ENCODE data around the gene GORASP1. TPM values are rescaled to one million over a fixed set of nuclear protein-coding genes. Genes with fewer than 3 reads are reported as not detected.

The GORASP1 gene
- 10 to 100 TPM; 12.9 to 16.6 TPM for total RNA-seq

- DNase-seq (ENCODE audit: low spot score): peak; percentile 81
- Mint-ChIP-seq H3K27me3 (peaks cover 17 to 24% of the 10 kb centered on the region in 2 donors), H3K27ac (peak within 1 kb of the TSS; percentile 15 to 20), H3K4me1 (ENCODE audit: low read depth in 2 of 2) (peaks cover 36 to 41% of the 10 kb centered on the region in 2 donors), H3K9me3 (no peaks in the 10 kb centered on the region), H3K4me3 (peak within 1 kb of the TSS; percentile 94), H3K36me3 (no peaks in the 10 kb centered on the region)
- peak; percentile 76 to 82 for ATAC-seq
These were observed at the start of gene GORASP1, which contains the start of gene TTC21A for GRCh38 chr3:39107388-39108199. TSS of gene GORASP1 (minus strand) at chr3:39107627. CDS start at chr3:39107541, 86 bp downstream. TSS of gene TTC21A (plus strand) at chr3:39107680. CDS start at chr3:39107838, 158 bp downstream.

- ATAC-seq (no peak), DNase-seq (ENCODE audit: low spot score) (no peak)
- Mint-ChIP-seq H3K36me3 (no peaks in the 10 kb centered on the region), H3K4me1 (ENCODE audit: low read depth in 2 of 2) (peaks cover 16 to 23% of the 10 kb centered on the region in 2 donors), H3K27me3 (peaks cover 3 to 6% of the 10 kb centered on the region in 2 donors), H3K9me3 (no peaks in the 10 kb centered on the region), H3K4me3 (no peak overlapping the region), H3K27ac (no peak overlapping the region)
These were observed 49.0 kb upstream of the GORASP1 start for GRCh38 chr3:39156421-39156820.

- peaks cover 3 to 6% of the 10 kb centered on the region in 2 donors for H3K27me3 Mint-ChIP-seq
- DNase-seq (ENCODE audit: low spot score) (no peak), ATAC-seq (no peak)
- peak overlapping the region; percentile 71 to 83 for H3K27ac Mint-ChIP-seq
- peak overlapping the region; percentile 71 for H3K4me3 Mint-ChIP-seq
- no peaks in the 10 kb centered on the region for H3K36me3 Mint-ChIP-seq
- no peaks in the 10 kb centered on the region for H3K9me3 Mint-ChIP-seq
- peaks cover 36 to 43% of the 10 kb centered on the region in 2 donors for H3K4me1 Mint-ChIP-seq (ENCODE audit: low read depth in 2 of 2)
These were observed 47.0 kb upstream of the GORASP1 start for GRCh38 chr3:39154280-39155021.

DNA sequence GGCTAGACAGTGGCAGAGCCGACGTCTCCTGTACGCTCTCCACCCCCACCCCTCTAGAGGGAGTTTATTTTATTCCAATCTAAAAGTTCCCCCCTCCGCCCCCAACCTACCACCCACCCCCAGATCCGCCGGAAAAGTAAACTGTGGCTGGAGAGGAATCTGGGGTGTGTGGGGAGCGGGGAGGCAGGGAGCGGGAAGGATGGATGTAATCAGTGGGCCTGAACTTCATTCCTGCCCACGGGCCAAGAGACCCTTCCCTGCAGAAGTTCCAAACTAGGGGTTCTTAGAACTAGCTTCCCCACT is 46.5 kb upstream of the GORASP1 start:
- peak overlapping the region; percentile 71 for H3K4me3 Mint-ChIP-seq
- H3K9me3 Mint-ChIP-seq: no peaks in the 10 kb centered on the region
- DNase-seq (ENCODE audit: low spot score) (no peak), ATAC-seq (no peak)
- H3K4me1 Mint-ChIP-seq (ENCODE audit: low read depth in 2 of 2): peaks cover 41 to 48% of the 10 kb centered on the region in 2 donors
- no peaks in the 10 kb centered on the region for H3K36me3 Mint-ChIP-seq
- H3K27ac Mint-ChIP-seq: peak overlapping the region; percentile 71 to 83
- peaks cover 3 to 6% of the 10 kb centered on the region in 2 donors for H3K27me3 Mint-ChIP-seq

DNA sequence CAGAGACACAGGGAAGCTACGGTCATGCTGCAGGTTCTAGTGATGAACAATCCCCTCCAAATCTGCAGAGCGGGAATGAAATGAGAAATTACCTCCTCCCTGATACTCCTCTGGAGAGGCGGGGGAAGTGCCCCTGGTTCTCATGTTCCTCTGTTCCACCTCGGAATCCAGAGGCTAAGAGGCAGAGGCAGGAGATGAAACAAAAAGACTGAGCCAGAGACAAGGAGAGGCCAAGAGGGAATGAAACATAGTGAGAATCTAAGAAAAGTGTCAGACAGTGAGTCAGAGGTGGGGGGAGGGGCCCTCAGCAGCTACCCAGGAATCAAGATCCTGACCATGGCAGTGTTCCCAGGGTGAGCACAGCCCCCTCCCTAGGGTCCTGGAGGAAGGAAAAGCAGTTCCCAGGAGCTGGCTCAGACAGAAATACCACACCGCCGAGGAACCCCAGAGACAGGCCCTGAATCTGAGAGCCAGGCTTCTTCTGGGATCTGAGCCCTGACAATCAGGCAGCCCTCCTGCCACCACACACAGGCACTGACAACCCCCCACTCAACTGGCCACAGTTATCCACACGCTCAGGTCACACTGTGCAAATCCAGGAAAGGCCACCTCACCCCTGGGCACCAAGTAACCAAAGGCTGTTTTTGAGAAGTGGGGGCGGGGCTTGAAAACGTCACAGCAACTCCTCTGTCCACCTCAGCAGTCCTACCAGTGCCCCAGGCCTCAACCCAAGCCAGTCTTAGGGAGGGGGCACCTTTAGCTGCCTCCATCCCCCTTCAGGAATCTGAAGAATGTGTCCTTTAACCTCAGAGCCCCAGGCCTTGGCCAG is 43.6 kb upstream of the GORASP1 start:
- Mint-ChIP-seq H3K9me3 (no peaks in the 10 kb centered on the region), H3K4me3 (peak overlapping the region; percentile 98), H3K27ac (peak overlapping the region; percentile 83 to 95), H3K4me1 (ENCODE audit: low read depth in 2 of 2) (peaks cover 69 to 73% of the 10 kb centered on the region in 2 donors), H3K27me3 (peaks cover 0 to 1% of the 10 kb centered on the region in 2 donors), H3K36me3 (peaks cover 7% of the 10 kb centered on the region)
- DNase-seq (ENCODE audit: low spot score) (no peak), ATAC-seq (no peak)

- peaks cover 71 to 76% of the 10 kb centered on the region in 2 donors for H3K4me1 Mint-ChIP-seq (ENCODE audit: low read depth in 2 of 2)
- H3K27ac Mint-ChIP-seq: peak overlapping the region; percentile 83 to 95
- ATAC-seq (no peak), DNase-seq (ENCODE audit: low spot score) (no peak)
- H3K4me3 Mint-ChIP-seq: peak overlapping the region; percentile 98
- no peaks in the 10 kb centered on the region for H3K9me3 Mint-ChIP-seq
- H3K36me3 Mint-ChIP-seq: peaks cover 11% of the 10 kb centered on the region
- no peaks in the 10 kb centered on the region for H3K27me3 Mint-ChIP-seq
These were observed 42.8 kb upstream of the GORASP1 start for GRCh38 chr3:39150148-39150802.

GRCh38 chr3:39149498-39150147 is 42.2 kb upstream of the GORASP1 start:
- no peak for ATAC-seq
- peaks cover 11% of the 10 kb centered on the region for H3K36me3 Mint-ChIP-seq
- peak overlapping the region; percentile 83 to 95 for H3K27ac Mint-ChIP-seq
- no peaks in the 10 kb centered on the region for H3K9me3 Mint-ChIP-seq
- peak overlapping the region; percentile 98 for H3K4me3 Mint-ChIP-seq
- peaks cover 72 to 75% of the 10 kb centered on the region in 2 donors for H3K4me1 Mint-ChIP-seq (ENCODE audit: low read depth in 2 of 2)
- H3K27me3 Mint-ChIP-seq: no peaks in the 10 kb centered on the region
- DNase-seq (ENCODE audit: low spot score): no peak

DNA sequence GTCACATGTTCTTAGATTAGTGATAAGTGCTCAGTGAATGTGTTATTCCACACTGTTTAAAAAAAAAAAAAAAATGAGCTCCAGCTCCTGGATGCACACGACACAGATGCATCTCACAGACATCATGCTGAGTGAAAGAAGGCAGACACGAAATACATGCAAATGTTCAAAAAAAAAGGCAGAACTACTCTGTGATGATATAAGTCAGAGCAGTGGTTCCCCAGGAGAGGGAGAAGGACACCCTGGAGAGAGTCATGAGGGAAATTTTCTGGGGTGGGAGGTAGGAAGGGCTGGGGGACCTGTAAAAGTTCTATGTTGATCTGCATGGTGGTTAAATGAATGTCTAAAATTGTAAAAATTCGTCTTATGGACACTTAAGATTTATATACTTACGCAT is 41.6 kb upstream of the GORASP1 start:
- H3K9me3 Mint-ChIP-seq: no peaks in the 10 kb centered on the region
- peaks cover 70 to 71% of the 10 kb centered on the region in 2 donors for H3K4me1 Mint-ChIP-seq (ENCODE audit: low read depth in 2 of 2)
- H3K4me3 Mint-ChIP-seq: peak overlapping the region; percentile 98
- H3K36me3 Mint-ChIP-seq: peaks cover 11% of the 10 kb centered on the region
- no peak for ATAC-seq
- DNase-seq (ENCODE audit: low spot score): no peak
- H3K27me3 Mint-ChIP-seq: no peaks in the 10 kb centered on the region
- peak overlapping the region; percentile 83 to 95 for H3K27ac Mint-ChIP-seq

DNA sequence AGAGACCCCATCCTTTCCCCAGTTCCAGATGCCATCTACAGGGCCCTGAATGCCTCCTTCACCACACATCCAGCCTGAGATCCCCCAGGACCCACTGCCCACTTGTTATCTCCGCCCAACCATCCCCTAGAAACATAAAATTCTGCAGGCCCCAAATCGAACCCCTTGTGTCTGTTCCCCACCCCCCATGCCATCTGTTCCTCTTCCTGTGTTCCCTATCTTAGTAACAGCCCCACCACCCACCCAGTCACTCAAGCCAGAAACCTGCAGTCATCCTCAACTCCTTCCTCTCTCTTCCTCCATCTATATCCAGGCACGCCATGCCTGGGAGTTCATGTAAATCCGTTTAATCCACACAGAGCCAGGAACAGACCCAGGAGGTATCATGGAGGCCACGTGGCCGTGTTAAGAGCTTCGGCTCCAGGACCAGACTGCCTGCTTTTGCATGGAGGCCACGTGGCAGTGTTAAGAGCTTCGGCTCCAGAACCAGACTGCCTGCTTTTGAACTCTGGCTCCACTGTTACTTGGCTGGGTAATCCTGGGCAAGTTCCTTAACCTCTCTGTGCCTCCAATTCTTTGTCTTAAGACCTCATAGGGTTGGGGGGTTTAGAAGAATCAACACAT is 41.1 kb upstream of the GORASP1 start:
- peak overlapping the region; percentile 83 to 95 for H3K27ac Mint-ChIP-seq
- peaks cover 70 to 71% of the 10 kb centered on the region in 2 donors for H3K4me1 Mint-ChIP-seq (ENCODE audit: low read depth in 2 of 2)
- no peak for ATAC-seq
- H3K4me3 Mint-ChIP-seq: peak overlapping the region; percentile 98
- H3K36me3 Mint-ChIP-seq: peaks cover 11% of the 10 kb centered on the region
- no peaks in the 10 kb centered on the region for H3K27me3 Mint-ChIP-seq
- no peaks in the 10 kb centered on the region for H3K9me3 Mint-ChIP-seq
- no peak for DNase-seq (ENCODE audit: low spot score)

- H3K27ac Mint-ChIP-seq: peak overlapping the region; percentile 83 to 95
- peak overlapping the region; percentile 98 for H3K4me3 Mint-ChIP-seq
- DNase-seq (ENCODE audit: low spot score) (peak; percentile 73), ATAC-seq (peak in 1 of 2 donors; percentile 43)
- no peaks in the 10 kb centered on the region for H3K27me3 Mint-ChIP-seq
- no peaks in the 10 kb centered on the region for H3K9me3 Mint-ChIP-seq
- H3K4me1 Mint-ChIP-seq (ENCODE audit: low read depth in 2 of 2): peaks cover 70 to 71% of the 10 kb centered on the region in 2 donors
- H3K36me3 Mint-ChIP-seq: peaks cover 11% of the 10 kb centered on the region
These were observed 40.4 kb upstream of the GORASP1 start for GRCh38 chr3:39147711-39148434.

GRCh38 chr3:39146611-39147591 is 39.5 kb upstream of the GORASP1 start:
- Mint-ChIP-seq H3K4me1 (ENCODE audit: low read depth in 2 of 2) (peaks cover 62% of the 10 kb centered on the region in 2 donors), H3K27me3 (no peaks in the 10 kb centered on the region), H3K9me3 (no peaks in the 10 kb centered on the region), H3K36me3 (peaks cover 11% of the 10 kb centered on the region), H3K27ac (peak overlapping the region; percentile 83 to 95), H3K4me3 (peak overlapping the region; percentile 98)
- peak; percentile 80 for DNase-seq (ENCODE audit: low spot score)
- ATAC-seq: peak; percentile 82 to 88
